Erythroblast (primary cell): ENCODE results near the gene ZNF821.

Experiments used
- GATA1 ChIP-seq: IDR thresholded peaks from 2 replicates; pipeline ENCODE4 v1.6.1; 2011; ENCODE audit warnings: low read depth, mild to moderate bottlenecking, control low read depth, low read length, moderate library complexity
- POLR2A ChIP-seq: IDR thresholded peaks from 2 replicates; pipeline ENCODE4 v1.6.1; 2011; ENCODE audit warnings: mild to moderate bottlenecking, low read length

- no peak for TF ChIP-seq POLR2A
- no peak for TF ChIP-seq GATA1
These were observed 72.7 kb downstream of the ZNF821 start for GRCh38 chr16:71811261-71811803.
